Neural cell (in vitro differentiated cells): ENCODE data around the gene RPL41. TPM values are rescaled to one million over a fixed set of nuclear protein-coding genes. Genes with fewer than 3 reads are reported as not detected.
"Not testable (repeated sequence)": the region's sequence is repeated elsewhere in the genome, so short reads cannot be mapped to it uniquely, and the experiment has no call there.

Experiments used
- H2AFZ ChIP-seq: fragments of 200-600, 300-800 bp; sonication (generic), shearing (Covaris generic); 2 replicates; pipeline ENCODE4 v1.6.0; 2014; ENCODE audit warnings: low read depth, mild to moderate bottlenecking, antibody characterized with exemption, low read length, moderate library complexity
- H3F3A ChIP-seq: fragments of 200-600 bp; shearing (Covaris generic); 2 replicates; pipeline ENCODE4 v1.6.1; 2016; ENCODE audit warnings: mild to moderate bottlenecking, moderate library complexity, mixed read lengths, antibody characterized with exemption, low read length; ENCODE audit not compliant: insufficient read depth, poor library complexity, severe bottlenecking
- H3K27ac ChIP-seq: fragments of 200-600, 300-800 bp; sonication (generic), shearing (Covaris generic); 2 replicates; pipeline ENCODE4 v1.5.1; 2014; ENCODE audit warnings: mild to moderate bottlenecking, low read length, moderate library complexity
- H3K27me3 ChIP-seq: fragments of 300-800, 200-600 bp; sonication (generic), shearing (Covaris generic); 2 replicates; pipeline ENCODE4 v1.6.0; 2014; ENCODE audit warnings: mild to moderate bottlenecking, low read depth, low read length, moderate library complexity; ENCODE audit not compliant: insufficient read depth
- H3K36me3 ChIP-seq: fragments of 300-800, 200-600 bp; sonication (generic), shearing (Covaris generic); 2 replicates; pipeline ENCODE4 v1.5.1; 2014; ENCODE audit warnings: mild to moderate bottlenecking, antibody characterized with exemption, low read length, moderate library complexity; ENCODE audit not compliant: insufficient read depth
- H3K4me2 ChIP-seq: fragments of 300-800, 200-600 bp; sonication (generic), shearing (Covaris generic); 2 replicates; pipeline ENCODE4 v1.6.0; 2014; ENCODE audit warnings: mild to moderate bottlenecking, low read length
- H3K4me3 ChIP-seq: fragments of 300-800, 200-600 bp; sonication (generic), shearing (Covaris generic); 2 replicates; pipeline ENCODE4 v1.5.1; 2014; ENCODE audit warnings: mild to moderate bottlenecking, low read length, moderate library complexity
- H3K79me2 ChIP-seq: fragments of 200-600 bp; shearing (Covaris generic); replicated peaks from 2 replicates; pipeline ENCODE4 v1.6.0; 2014; ENCODE audit warnings: mild to moderate bottlenecking, low read length, moderate library complexity; ENCODE audit not compliant: insufficient read depth
- H3K9ac ChIP-seq: fragments of 300-800, 200-600 bp; sonication (generic), shearing (Covaris generic); 2 replicates; pipeline ENCODE4 v1.6.1; 2016; ENCODE audit warnings: mild to moderate bottlenecking, low read length, mixed read lengths
- H3K9me2 ChIP-seq: fragments of 200-600 bp; shearing (Covaris generic); 2 replicates; pipeline ENCODE4 v1.6.1; 2016; ENCODE audit warnings: mild to moderate bottlenecking, low read length, mixed read lengths; ENCODE audit not compliant: insufficient read depth
- H3K9me3 ChIP-seq: fragments of 200-600, 300-800 bp; sonication (generic), shearing (Covaris generic); 2 replicates; pipeline ENCODE4 v1.6.1; 2016; ENCODE audit warnings: mild to moderate bottlenecking, mixed run types, low read length, moderate library complexity, mixed read lengths
- H4K20me1 ChIP-seq: fragments of 200-600 bp; shearing (Covaris generic); 2 replicates; pipeline ENCODE4 v1.6.1; 2016; ENCODE audit warnings: mild to moderate bottlenecking, mixed run types; ENCODE audit not compliant: insufficient read depth
- CTCF ChIP-seq: fragments of 450-650 bp; IDR thresholded peaks from 2 replicates; pipeline ENCODE4 v1.5.1; 2014; ENCODE audit warnings: antibody characterized with exemption, mild to moderate bottlenecking, moderate library complexity; ENCODE audit not compliant: poor library complexity, severe bottlenecking
- EZH2 ChIP-seq: fragments of 200-600, 300-800 bp; shearing (Covaris generic), sonication (generic); IDR thresholded peaks from 2 replicates; pipeline ENCODE4 v1.6.1; 2014; ENCODE audit warnings: antibody characterized with exemption, low read length, borderline replicate concordance, mild to moderate bottlenecking; ENCODE audit not compliant: insufficient read depth, poor library complexity, severe bottlenecking
- MXI1 ChIP-seq: fragments of 450-650 bp; conservative IDR thresholded peaks from 2 replicates; pipeline ENCODE4 v1.6.1; 2014; ENCODE audit warnings: antibody characterized with exemption, mild to moderate bottlenecking; ENCODE audit not compliant: poor library complexity, severe bottlenecking
- POLR2AphosphoS5 ChIP-seq: IDR thresholded peaks from 2 replicates; pipeline ENCODE4 v1.6.1; 2012
- RAD21 ChIP-seq: fragments of 450-650 bp; conservative IDR thresholded peaks from 2 replicates; pipeline ENCODE4 v1.6.1; 2014; ENCODE audit warnings: antibody characterized with exemption, mild to moderate bottlenecking, moderate library complexity
- REST ChIP-seq: IDR thresholded peaks from 2 replicates; pipeline ENCODE4 v1.6.1; 2012; ENCODE audit warnings: borderline replicate concordance
- SMC3 ChIP-seq: fragments of 450-650 bp; conservative IDR thresholded peaks from 2 replicates; pipeline ENCODE4 v1.6.1; 2014; ENCODE audit warnings: antibody characterized with exemption, mild to moderate bottlenecking, moderate library complexity; ENCODE audit not compliant: poor library complexity
- TAF1 ChIP-seq: IDR thresholded peaks from 2 replicates; pipeline ENCODE4 v1.6.1; 2012; ENCODE audit warnings: low read depth
- polyA plus RNA-seq: library from polyadenylated mRNA; depleted of rRNA; stranded (reverse); fragments of >200 nt; gene quantifications from 2 replicates; pipeline ENCODE4 v1.2.3, GENCODE V29; 2014

RPL41 gene
- polyA plus RNA-seq, 1 donor from 2014 or later, result 2,186 TPM

GRCh38 chr12:56074396-56074795 lies 42.0 kb upstream of the RPL41 start:
- Histone ChIP-seq H2AFZ (no peak overlapping the region), H3K4me2 (no peak overlapping the region), H3K4me3 (no peak overlapping the region), H3K36me3 (no peaks in the 10 kb centered on the region), H3K9me3 (no peaks in the 10 kb centered on the region), H3F3A (no peaks in the 10 kb centered on the region), H4K20me1 (no peaks in the 10 kb centered on the region), H3K9ac (no peak overlapping the region), H3K27me3 (peaks cover 12% of the 10 kb centered on the region), H3K27ac (no peak overlapping the region), H3K9me2 (no peaks in the 10 kb centered on the region), H3K79me2 (no peaks in the 10 kb centered on the region)
- TF ChIP-seq REST, result no peak
- no peak for TF ChIP-seq TAF1

- H3K27me3 ChIP-seq, result peaks cover 41% of the 10 kb centered on the region
Observed at GRCh38 chr12:56077966-56078365, 38.5 kb upstream of the RPL41 start.

DNA sequence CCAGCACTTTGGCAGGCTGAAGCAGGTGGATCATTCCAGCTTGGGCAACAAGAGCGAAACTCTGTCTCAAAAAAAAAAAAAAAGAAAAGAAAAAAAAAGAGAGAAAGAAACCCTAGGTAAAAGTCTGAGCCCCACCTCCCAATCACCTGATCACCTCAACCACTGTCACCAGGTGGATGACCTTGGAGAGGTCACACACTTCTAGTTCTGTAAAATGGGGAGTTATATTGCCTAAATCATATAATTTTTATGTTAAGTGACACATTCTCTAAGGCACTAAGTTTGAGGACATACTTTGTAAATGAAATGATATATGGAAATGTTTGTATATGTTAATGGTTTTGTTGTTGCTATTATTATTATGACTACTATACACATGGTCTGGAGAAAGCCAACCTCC lies 38.0 kb upstream of the RPL41 start:
- Histone ChIP-seq H4K20me1 (no peaks in the 10 kb centered on the region), H3K9ac (no peak overlapping the region), H3K36me3 (no peaks in the 10 kb centered on the region), H3K27me3 (peaks cover 41% of the 10 kb centered on the region), H3K4me3 (no peak overlapping the region), H3K4me2 (no peak overlapping the region), H3K9me3 (no peaks in the 10 kb centered on the region), H3K9me2 (no peaks in the 10 kb centered on the region), H3K27ac (no peak overlapping the region), H3K79me2 (no peaks in the 10 kb centered on the region), H2AFZ (no peak overlapping the region), H3F3A (no peaks in the 10 kb centered on the region)
- TF ChIP-seq EZH2 (no peak), POLR2AphosphoS5 (no peak), TAF1 (no peak)

More at GRCh38 chr12:56077966-56078365, 38.5 kb upstream of the RPL41 start:
- not testable (repeated sequence) for H3K27ac ChIP-seq, H3K9me2 ChIP-seq, H3K79me2 ChIP-seq, H3K4me2 ChIP-seq, H3K9me3 ChIP-seq, H4K20me1 ChIP-seq, H3K4me3 ChIP-seq, H3K9ac ChIP-seq, H2AFZ ChIP-seq, H3K36me3 ChIP-seq, H3F3A ChIP-seq

DNA sequence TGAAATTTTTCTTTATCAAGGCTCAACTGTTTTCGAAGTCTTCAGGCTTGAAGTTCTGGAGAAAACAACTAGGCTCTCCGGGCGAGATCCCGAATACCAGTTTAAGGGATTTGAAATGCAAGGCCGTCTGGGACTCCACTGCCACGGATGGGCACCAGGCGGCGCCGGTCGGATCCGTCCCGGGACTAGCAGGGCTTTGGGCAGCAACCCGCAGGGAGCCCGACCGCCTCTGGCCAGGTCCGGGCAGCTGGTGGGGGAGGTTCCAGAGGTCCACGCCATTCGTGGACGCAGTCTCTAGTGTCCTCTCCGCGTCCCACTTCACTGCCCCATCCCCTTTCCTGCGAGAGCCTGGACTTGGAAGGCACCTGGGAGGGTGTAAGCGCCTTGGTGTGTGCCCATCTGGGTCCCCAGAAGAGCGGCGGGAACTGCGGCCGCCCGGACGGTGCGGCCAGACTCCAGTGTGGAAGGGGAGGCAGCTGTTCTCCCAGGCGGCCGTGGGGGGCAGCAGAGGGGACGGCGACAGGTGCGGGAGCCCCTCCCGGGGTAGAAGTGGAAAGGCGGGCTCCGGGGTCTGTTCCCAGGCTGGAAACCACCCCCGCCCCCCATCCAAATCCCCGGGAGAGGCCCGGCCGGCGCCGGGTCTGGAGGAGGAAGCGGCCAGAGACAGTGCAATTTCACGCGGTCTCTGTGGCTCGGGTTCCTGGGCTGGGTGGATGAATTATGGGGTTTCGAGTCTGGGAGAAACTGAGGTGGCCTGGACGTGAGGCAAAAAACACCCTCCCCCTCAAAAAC lies 37.3 kb upstream of the RPL41 start:
- Histone ChIP-seq H3K4me2 (peak overlapping the region; percentile 80), H3K4me3 (peak overlapping the region; percentile 70), H3K9me2 (no peaks in the 10 kb centered on the region), H3K27me3 (peaks cover 43% of the 10 kb centered on the region), H2AFZ (no peak overlapping the region), H3F3A (no peaks in the 10 kb centered on the region), H3K9me3 (no peaks in the 10 kb centered on the region), H3K36me3 (no peaks in the 10 kb centered on the region), H4K20me1 (no peaks in the 10 kb centered on the region), H3K27ac (no peak overlapping the region), H3K79me2 (no peaks in the 10 kb centered on the region), H3K9ac (peak overlapping the region; percentile 47)
- TF ChIP-seq RAD21, result no peak
- TF ChIP-seq SMC3, result peak; percentile 23
- TF ChIP-seq CTCF, result peak; percentile 73
- TF ChIP-seq EZH2, result no peak
- TF ChIP-seq MXI1, result no peak
- TF ChIP-seq TAF1, result no peak
